Hepatocyte (in vitro differentiated cells): ENCODE measurements around the gene HLA-DQB1. TPM values are rescaled to one million over a fixed set of nuclear protein-coding genes. Genes with fewer than 3 reads are reported as not detected.
"Not testable (repeated sequence)": the region's sequence is repeated elsewhere in the genome, so short reads cannot be mapped to it uniquely, and the experiment has no call there.

Source experiments
- DNase-seq: peaks from one replicate; pipeline ENCODE4 v3.0.0-alpha.2; 2016; ENCODE audit warnings: low spot score
- H2AFZ ChIP-seq: fragments of 200-600 bp; sonication (generic); 2 replicates; pipeline ENCODE4 v1.6.0; 2016; ENCODE audit warnings: antibody characterized with exemption, mild to moderate bottlenecking
- H3K27ac ChIP-seq: fragments of 200-600 bp; sonication (generic); 2 replicates; pipeline ENCODE4 v1.5.1; 2016; ENCODE audit warnings: mild to moderate bottlenecking
- H3K27me3 ChIP-seq: fragments of 200-600 bp; sonication (generic); 2 replicates; pipeline ENCODE4 v1.6.1; 2016
- H3K36me3 ChIP-seq: fragments of 200-600 bp; sonication (generic); replicated peaks from 2 replicates; pipeline ENCODE4 v1.5.1; 2016; ENCODE audit warnings: low read depth; ENCODE audit not compliant: insufficient read depth
- H3K4me1 ChIP-seq: fragments of 200-600 bp; sonication (generic); 2 replicates; pipeline ENCODE4 v1.5.1; 2016; ENCODE audit warnings: mild to moderate bottlenecking, moderate library complexity; ENCODE audit not compliant: insufficient read depth
- H3K4me2 ChIP-seq: fragments of 200-600 bp; sonication (generic); 2 replicates; pipeline ENCODE4 v1.6.0; 2016
- H3K4me3 ChIP-seq: fragments of 200-600 bp; sonication (generic); 2 replicates; pipeline ENCODE4 v1.5.1; 2016; ENCODE audit warnings: mild to moderate bottlenecking
- H3K79me2 ChIP-seq: fragments of 200-600 bp; sonication (generic); 2 replicates; pipeline ENCODE4 v1.6.0; 2017; ENCODE audit warnings: mild to moderate bottlenecking
- H3K9me2 ChIP-seq: fragments of 200-600 bp; sonication (generic); replicated peaks from 2 replicates; pipeline ENCODE4 v1.6.0; 2017; ENCODE audit warnings: mild to moderate bottlenecking; ENCODE audit not compliant: insufficient read depth
- H3K9me3 ChIP-seq: fragments of 200-600 bp; sonication (generic); 2 replicates; pipeline ENCODE4 v1.5.1; 2016; ENCODE audit warnings: low read depth, mild to moderate bottlenecking
- H4K20me1 ChIP-seq: fragments of 200-600 bp; sonication (generic); 2 replicates; pipeline ENCODE4 v1.6.0; 2016; ENCODE audit warnings: mild to moderate bottlenecking; ENCODE audit not compliant: insufficient read depth, poor library complexity, severe bottlenecking
- EZH2 ChIP-seq: fragments of 200-600 bp; sonication (generic); IDR thresholded peaks from 2 replicates; pipeline ENCODE4 v1.6.1; 2016; ENCODE audit warnings: antibody characterized with exemption, mild to moderate bottlenecking, borderline replicate concordance
- EZH2phosphoT487 ChIP-seq: fragments of 200-600 bp; sonication (generic); IDR thresholded peaks from one replicate; pipeline ENCODE4 v1.6.1; 2018; ENCODE audit warnings: antibody characterized with exemption, mild to moderate bottlenecking, low read depth, moderate library complexity; ENCODE audit not compliant: unreplicated experiment, severe bottlenecking
- WGBS: methylation state at CpG from one replicate; pipeline ENCODE4 v1.1.6; 2016; ENCODE audit warnings: low lambda C conversion rate; ENCODE audit errors: missing lambda C conversion rate; 5-methylcytosine and 5-hydroxymethylcytosine counted together
- polyA plus RNA-seq: library from polyadenylated mRNA; unstranded; fragments of >200 nt; fragmentation: Nextera tagmentation; extraction: Ambion mirVana; gene quantifications from 2 replicates; pipeline ENCODE4 v1.2.1, GENCODE V29; 2016
- total RNA-seq: library from RNA; depleted of rRNA; stranded (reverse); fragments of >200 nt; gene quantifications from 2 replicates; pipeline ENCODE4 v1.2.3, GENCODE V29; 2014
- TF ChIP-seq, protein P1 (sequence below): fragments of 200-600 bp; sonication (generic); IDR thresholded peaks from 2 replicates; pipeline ENCODE4 v1.5.1; 2016; ENCODE audit warnings: antibody characterized with exemption, mild to moderate bottlenecking; ENCODE audit not compliant: poor library complexity

Gene HLA-DQB1
- total and polyA plus RNA-seq, 2 experiments from 2014 or later: 12.0 to 15.2 TPM

DNA sequence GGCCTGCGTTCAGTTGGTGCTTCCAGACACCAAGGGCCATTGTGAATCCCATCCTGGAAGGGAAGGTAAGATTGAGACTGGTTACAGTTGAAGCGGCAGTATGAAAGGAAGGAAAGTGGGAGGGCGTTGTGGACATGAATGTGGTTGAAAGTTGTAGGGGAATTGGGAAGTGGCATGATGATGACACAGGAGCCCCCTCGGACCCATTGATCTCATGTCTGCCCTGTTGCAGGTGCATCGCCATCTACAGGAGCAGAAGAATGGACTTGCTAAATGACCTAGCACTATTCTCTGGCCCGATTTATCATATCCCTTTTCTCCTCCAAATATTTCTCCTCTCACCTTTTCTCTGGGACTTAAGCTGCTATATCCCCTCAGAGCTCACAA, 23.7 kb downstream of the HLA-DQB1 start:
- Histone ChIP-seq H3K4me2 (no peak overlapping the region), H3K27ac (no peak overlapping the region), H3K9me2 (no peaks in the 10 kb centered on the region), H3K27me3 (no peaks in the 10 kb centered on the region), H3K36me3 (no peaks in the 10 kb centered on the region), H3K9me3 (no peaks in the 10 kb centered on the region), H3K4me3 (no peak overlapping the region), H3K4me1 (no peaks in the 10 kb centered on the region), H4K20me1 (no peaks in the 10 kb centered on the region), H2AFZ (no peak overlapping the region), H3K79me2 (no peaks in the 10 kb centered on the region)
- DNase-seq: no peak
- 95% methylated on average over 6 of the region's 6 CpGs for WGBS
- no peak for TF ChIP-seq EZH2phosphoT487
- TF ChIP-seq EZH2: no peak
- TF ChIP-seq, protein P1, sequence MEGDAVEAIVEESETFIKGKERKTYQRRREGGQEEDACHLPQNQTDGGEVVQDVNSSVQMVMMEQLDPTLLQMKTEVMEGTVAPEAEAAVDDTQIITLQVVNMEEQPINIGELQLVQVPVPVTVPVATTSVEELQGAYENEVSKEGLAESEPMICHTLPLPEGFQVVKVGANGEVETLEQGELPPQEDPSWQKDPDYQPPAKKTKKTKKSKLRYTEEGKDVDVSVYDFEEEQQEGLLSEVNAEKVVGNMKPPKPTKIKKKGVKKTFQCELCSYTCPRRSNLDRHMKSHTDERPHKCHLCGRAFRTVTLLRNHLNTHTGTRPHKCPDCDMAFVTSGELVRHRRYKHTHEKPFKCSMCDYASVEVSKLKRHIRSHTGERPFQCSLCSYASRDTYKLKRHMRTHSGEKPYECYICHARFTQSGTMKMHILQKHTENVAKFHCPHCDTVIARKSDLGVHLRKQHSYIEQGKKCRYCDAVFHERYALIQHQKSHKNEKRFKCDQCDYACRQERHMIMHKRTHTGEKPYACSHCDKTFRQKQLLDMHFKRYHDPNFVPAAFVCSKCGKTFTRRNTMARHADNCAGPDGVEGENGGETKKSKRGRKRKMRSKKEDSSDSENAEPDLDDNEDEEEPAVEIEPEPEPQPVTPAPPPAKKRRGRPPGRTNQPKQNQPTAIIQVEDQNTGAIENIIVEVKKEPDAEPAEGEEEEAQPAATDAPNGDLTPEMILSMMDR: no peak

DNA sequence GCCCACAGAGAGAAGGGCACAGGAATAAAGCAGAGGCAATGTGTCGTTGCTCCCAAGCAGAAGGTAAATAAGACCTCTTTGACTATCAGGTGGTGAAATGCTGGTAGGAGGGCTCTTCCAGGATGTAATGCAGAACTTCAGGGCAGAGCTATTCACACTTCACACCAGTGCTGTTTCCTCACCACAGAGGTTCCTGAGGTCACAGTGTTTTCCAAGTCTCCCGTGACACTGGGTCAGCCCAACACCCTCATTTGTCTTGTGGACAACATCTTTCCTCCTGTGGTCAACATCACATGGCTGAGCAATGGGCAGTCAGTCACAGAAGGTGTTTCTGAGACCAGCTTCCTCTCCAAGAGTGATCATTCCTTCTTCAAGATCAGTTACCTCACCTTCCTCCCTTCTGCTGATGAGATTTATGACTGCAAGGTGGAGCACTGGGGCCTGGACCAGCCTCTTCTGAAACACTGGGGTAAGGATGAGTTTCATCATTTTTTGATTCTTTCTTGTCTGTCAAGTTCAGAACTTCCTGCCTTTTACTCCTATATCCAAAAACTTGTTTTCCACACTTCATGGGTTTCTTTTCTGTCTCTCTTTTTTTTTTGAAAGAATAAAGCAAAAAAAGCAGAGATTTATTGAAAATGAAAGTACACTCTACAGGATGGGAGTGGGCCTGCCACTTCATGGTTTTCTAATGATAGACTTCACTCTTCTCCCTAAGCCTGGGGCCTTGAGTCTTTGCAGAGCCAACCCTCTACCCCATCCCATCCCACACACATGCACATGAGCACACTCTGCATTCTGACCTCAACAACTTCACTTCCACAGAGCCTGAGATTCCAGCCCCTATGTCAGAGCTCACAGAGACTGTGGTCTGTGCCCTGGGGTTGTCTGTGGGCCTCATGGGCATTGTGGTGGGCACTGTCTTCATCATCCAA, 24.4 kb downstream of the HLA-DQB1 start:
- not testable (repeated sequence) for H2AFZ ChIP-seq, DNase-seq, H3K36me3 ChIP-seq, H3K27me3 ChIP-seq, H3K4me1 ChIP-seq, H3K4me3 ChIP-seq, H3K4me2 ChIP-seq, H3K9me2 ChIP-seq, H3K79me2 ChIP-seq, H3K9me3 ChIP-seq, H3K27ac ChIP-seq, H4K20me1 ChIP-seq
- 80% methylated on average over 2 of the region's 2 CpGs for WGBS

DNA sequence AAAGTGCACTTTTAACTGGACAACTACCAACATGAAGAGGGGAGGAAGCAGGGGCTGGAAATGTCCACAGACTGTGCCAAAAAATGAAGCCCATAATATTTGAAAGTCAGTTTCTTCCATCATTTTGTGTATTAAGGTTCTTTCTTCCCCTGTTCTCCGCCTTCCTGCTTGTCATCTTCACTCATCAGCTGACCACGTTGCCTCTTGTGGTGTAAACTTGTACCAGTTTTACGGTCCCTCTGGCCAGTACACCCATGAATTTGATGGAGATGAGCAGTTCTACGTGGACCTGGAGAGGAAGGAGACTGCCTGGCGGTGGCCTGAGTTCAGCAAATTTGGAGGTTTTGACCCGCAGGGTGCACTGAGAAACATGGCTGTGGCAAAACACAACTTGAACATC, 25.3 kb downstream of the HLA-DQB1 start:
- TF ChIP-seq EZH2: no peak
- TF ChIP-seq, protein P1: no peak
- no peak for TF ChIP-seq EZH2phosphoT487
- no peaks in the 10 kb centered on the region for H3K9me3 ChIP-seq
- no peaks in the 10 kb centered on the region for H3K36me3 ChIP-seq
- WGBS: 90% methylated on average over 6 of the region's 6 CpGs
- H3K4me3 ChIP-seq: no peak overlapping the region
- H3K27me3 ChIP-seq: no peaks in the 10 kb centered on the region
- H3K9me2 ChIP-seq: no peaks in the 10 kb centered on the region
- H3K79me2 ChIP-seq: no peaks in the 10 kb centered on the region
- H3K4me1 ChIP-seq: no peaks in the 10 kb centered on the region
- no peak overlapping the region for H2AFZ ChIP-seq
- H3K4me2 ChIP-seq: no peak overlapping the region
- DNase-seq: no peak
- no peaks in the 10 kb centered on the region for H4K20me1 ChIP-seq
- no peak overlapping the region for H3K27ac ChIP-seq

DNA sequence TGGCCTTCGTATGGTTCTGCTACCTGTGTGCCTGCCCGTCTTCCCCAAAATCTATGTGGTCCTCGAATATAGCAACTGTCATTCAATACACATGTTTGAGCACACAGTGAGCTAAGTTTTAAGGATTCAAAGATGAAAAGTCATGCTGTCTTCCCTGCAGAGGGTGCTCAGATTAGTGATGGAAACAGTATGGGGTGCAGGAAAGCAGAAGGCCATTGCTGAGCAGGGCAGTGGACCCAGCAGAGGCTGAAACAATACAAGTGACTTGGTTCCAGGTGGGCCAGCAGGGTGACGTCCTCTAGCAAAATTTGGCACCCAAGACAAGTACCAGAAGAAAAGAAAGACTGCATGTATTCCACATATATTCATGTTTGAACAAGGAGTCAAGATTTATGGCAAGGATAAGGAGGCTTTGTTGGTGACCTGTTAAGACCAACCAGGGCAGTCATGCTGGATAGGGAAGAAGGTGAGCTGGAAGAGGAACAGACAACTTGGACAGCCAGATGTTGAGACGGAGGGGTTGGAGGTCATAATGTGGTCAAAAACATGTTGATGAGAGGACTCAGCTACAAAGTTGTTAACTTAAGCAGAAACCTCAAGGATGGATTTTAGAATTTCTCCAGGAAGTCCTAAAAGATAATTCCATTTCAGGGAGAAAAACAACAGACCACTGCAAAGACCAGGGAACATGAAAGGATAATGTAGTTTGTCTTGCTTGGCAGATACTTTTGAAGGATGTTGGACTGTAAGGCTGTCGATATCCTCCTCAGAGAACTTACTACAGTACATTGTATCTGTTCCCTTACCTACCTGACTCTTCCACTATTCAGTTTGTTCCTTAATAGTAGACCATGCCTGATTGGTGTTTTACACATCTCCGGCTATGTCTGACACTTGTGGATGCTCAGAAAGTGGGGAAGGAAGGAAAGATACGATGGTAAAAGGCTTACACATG, 26.7 kb downstream of the HLA-DQB1 start:
- Histone ChIP-seq H3K4me1 (no peaks in the 10 kb centered on the region), H2AFZ (no peak overlapping the region), H3K9me3 (no peaks in the 10 kb centered on the region), H3K4me3 (no peak overlapping the region), H3K27me3 (no peaks in the 10 kb centered on the region), H3K9me2 (no peaks in the 10 kb centered on the region), H3K36me3 (no peaks in the 10 kb centered on the region), H3K79me2 (no peaks in the 10 kb centered on the region), H4K20me1 (no peaks in the 10 kb centered on the region), H3K27ac (no peak overlapping the region), H3K4me2 (no peak overlapping the region)
- TF ChIP-seq EZH2phosphoT487 (no peak), EZH2 (no peak)
- TF ChIP-seq, protein P1: no peak
- DNase-seq: no peak
- 80% methylated on average over 8 of the region's 8 CpGs for WGBS
